Stimulated activated CD4-positive, alpha-beta T cell treated with anti-CD3 and anti-CD28 coated beads, Interleukin-1b, Interleukin-23, amount 100 ng/mL, for 4 hours (primary cell): Measurements from ENCODE around the gene TRAPPC1.

Source experiments
- DNase-seq, 2 donors: peaks; one replicate each; pipeline ENCODE4 v3.0.0-alpha.2; 2020; ENCODE audit warnings: low read depth in 2 of 2

TRAPPC1 gene

DNA sequence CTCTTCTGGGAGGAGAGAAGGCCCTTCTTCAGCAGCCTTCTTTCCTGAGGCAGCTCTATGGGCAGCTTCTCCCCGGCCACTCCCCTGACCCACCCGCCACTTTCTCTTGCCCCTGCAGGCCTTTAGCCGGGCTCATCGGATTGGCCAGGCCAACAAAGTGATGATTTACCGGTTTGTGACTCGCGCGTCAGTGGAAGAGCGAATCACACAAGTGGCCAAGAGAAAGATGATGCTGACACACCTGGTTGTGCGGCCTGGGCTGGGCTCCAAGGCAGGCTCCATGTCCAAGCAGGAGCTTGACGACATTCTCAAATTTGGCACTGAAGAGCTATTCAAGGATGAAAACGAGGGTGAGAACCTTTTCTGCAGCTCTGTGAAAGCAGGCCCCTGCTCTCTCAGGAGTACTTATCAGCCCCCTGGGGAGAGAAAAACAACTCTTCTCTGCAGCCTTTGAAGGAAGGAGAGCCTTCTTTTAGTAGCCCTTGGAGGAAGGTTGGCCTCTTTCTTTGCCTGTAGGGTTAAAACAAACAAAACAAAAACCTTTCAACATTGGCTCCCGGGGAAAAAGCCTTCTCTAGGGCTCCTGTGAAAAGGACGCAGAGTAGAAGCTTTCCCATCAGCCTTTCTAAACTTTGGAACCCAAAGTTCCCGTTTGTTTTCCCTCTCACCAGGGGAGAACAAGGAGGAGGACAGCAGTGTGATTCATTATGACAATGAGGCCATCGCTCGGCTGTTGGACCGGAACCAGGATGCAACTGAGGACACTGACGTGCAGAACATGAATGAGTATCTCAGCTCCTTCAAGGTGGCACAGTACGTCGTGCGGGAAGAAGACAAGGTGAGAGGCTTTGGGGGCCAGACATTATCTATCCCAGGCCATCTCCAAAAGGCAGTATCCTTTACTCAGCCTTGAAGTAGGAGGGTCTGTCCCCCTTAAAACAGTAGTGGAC is 28.3 kb downstream of the TRAPPC1 start:
- no peak for DNase-seq

DNA sequence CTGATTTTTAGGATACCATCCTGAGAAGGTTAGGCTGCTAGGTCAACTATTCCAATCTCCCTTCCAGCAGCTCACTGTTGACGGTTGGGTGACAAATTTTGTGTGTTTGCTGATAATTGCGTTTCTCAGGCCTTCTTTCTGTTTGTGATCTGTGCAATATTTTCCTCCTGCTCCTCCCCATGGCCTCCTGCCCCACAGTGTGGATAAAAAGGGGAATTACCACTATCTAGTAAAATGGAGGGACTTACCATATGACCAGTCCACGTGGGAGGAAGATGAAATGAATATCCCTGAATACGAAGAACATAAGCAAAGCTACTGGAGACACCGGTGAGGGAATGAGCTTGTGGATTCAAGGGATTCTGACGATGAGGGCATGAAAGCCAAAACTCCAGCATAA is 34.0 kb downstream of the TRAPPC1 start:
- no peak for DNase-seq

DNA sequence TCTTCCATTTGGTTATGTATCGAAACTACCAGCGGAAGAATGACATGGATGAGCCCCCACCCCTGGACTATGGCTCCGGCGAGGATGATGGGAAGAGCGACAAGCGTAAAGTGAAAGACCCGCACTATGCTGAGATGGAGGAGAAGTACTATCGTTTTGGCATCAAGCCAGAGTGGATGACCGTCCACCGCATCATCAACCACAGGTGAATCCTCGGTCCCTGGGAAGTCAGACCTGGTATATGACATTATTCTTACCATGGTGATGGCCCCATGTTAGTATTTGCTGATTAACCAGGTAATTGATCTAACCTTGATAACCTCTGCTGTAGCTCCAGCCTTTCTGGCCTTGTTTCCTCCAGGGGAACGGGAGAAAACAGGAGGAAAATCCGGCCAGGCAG is 34.7 kb downstream of the TRAPPC1 start:
- DNase-seq, result no peak

DNA sequence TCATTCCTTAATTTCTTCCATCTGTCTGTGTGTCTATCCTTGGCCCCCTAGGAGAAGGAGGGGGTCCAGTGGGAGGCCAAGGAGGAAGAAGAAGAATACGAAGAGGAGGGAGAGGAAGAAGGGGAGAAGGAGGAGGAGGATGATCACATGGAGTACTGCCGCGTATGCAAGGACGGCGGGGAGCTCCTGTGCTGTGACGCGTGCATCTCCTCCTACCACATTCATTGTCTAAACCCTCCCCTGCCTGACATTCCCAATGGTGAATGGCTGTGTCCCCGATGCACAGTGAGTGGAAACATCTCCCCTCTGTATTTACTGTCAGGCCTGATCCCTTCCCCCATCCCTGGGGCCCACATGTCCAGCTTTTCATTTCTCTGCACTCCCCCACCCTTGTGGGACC is 36.9 kb downstream of the TRAPPC1 start:
- DNase-seq, result no peak

DNA sequence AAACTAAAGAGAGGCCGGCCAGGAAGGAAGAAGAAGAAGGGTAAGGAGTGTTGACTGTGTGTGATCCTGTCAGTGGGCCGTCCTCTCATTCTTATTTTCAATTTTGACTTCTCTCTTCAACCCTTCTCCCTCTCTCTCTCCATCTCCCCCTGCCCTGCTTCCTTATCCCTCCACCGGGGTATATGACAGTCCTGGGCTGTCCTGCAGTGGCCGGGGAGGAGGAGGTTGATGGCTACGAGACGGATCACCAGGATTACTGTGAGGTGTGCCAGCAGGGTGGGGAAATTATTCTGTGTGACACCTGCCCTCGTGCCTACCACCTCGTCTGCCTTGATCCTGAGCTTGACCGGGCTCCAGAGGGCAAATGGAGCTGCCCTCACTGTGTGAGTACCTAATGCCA is 37.5 kb downstream of the TRAPPC1 start:
- no peak for DNase-seq

DNA sequence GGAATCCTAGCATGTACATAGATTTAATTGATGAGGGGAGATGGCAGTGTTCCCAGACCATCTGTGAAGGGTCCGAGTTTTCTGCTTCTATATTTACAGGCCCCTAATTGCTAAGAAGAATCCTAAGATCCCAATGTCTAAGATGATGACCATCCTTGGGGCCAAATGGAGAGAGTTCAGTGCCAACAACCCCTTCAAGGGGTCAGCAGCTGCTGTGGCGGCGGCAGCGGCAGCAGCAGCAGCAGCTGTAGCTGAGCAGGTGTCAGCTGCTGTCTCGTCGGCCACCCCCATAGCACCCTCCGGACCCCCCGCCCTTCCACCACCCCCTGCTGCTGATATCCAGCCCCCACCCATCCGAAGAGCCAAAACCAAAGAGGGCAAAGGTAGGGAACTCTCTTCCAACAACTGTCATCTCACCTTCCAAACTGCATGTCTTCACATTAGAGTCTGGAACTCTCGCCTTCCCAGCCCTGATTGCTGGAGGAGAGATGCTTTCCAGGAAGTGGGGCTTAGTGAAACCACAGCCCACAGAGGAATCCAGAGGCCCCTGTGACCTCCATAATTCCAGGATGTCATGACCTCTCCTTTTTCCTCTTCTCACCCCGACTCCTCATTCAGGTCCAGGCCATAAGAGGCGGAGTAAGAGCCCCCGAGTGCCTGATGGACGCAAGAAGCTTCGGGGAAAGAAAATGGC is 38.4 kb downstream of the TRAPPC1 start:
- no peak for DNase-seq

DNA sequence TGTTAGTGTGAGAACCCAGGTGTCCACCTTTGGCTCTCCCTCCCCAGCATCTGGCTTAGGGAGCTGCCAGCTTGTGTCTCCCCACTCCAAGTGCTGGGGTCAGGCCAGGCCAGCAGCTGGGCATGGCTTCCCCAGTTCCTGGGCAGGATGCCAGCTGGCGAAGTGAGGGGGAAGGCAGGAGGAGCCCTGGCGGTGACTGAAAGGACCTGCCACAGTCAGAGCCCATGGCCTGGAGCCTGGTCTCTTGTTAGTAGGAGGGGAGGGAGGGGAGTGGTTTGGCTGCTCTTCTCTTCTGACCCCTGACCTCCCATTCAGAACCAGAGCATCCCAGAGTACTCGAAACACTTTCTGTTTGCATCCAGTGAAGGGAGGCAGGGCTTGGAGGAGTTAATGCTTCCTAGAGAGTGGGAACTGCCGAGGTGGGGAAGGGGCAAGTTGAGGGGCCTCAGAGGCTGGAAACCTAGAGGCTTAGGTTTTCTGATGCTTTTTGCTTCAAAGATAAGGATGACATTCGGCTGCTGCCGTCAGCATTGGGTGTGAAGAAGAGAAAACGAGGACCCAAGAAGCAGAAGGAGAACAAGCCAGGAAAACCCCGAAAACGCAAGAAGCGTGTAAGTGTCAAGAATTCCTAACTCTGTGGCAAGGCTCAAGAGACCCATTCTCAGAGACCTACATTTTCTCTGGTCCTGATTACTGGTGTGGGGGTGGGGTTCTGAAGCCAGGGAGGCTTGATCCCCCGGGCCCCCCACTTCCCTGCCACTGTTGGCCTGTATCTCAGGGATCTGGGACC is 42.4 kb downstream of the TRAPPC1 start:
- DNase-seq, result no peak

DNA sequence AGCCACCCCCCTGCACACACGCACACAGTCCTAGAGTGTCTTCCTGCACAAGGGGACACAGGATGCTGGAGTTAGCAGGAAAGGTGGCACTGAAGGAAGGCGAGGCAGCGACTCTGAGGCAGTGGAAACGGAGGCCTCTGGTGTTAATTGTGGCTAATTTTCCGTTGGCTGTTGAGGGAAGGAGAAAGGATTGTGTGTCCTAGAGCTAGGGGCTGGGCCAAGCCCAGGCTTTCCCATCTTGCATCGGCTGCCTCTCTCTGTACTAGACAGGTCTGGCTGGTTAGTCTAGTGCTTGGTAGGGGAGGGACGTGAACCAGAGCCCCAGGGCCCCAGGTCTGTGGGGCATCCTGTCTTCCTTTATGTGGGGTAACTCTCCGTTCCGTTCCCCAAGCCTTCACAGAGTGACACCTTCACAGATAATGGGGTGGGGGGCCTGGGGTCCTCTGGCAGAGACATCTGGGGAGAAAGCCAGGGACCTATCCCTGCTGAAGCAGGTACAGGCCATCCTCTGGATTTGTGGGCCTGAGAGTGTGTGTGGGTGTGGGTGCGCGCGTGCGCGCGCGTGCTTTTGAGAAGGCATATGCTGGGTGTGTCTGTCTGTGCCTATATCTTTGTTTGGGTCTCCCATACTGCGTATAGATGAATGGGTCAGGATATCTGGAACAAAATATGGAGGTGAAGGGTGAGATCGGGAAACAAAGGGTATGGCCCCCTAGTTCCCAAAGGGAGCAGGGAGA is 43.4 kb downstream of the TRAPPC1 start, which contains the start of gene CHD3:
CHD3 (plus strand) TSS at position 606 of the 737 bp plus-strand sequence. CDS start 212 bp downstream, outside the sequence.
- peak; percentile 33 to 60 for DNase-seq

DNA sequence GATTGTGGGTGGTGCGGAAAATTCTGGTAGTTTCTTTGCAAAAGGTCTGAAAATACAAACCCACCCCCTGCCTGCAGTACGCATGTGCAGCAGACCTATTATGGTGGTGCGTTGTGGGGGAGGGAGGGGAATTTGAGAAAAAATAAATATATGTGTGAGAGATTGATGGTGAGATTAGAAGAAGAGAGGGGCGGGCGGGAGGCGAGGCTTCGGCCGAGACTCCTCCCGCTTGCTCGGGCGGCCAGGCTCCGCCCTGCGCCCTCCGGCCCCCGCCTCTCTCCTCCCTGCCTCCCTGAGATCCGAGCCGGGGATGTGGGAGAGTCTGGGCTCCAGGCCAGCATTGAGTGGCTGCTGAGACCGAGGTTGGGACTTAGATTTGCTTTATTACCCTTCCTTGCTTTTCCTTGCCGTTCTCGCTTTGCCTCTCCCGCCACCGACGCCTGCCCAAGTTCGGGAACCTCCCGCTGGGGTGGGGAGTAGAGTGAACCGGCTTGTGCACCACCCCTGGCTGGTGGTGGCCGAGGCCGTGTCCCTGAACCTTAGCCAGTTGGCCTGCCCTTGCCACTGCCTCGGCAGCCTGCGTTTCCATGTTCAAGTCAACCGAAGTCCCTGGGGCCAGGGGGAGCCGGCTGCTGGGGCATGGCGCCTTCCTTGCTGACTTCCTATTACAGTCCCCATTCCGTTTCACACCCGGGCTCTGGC is 44.1 kb downstream of the TRAPPC1 start:
- peak; percentile 77 to 85 for DNase-seq

DNA sequence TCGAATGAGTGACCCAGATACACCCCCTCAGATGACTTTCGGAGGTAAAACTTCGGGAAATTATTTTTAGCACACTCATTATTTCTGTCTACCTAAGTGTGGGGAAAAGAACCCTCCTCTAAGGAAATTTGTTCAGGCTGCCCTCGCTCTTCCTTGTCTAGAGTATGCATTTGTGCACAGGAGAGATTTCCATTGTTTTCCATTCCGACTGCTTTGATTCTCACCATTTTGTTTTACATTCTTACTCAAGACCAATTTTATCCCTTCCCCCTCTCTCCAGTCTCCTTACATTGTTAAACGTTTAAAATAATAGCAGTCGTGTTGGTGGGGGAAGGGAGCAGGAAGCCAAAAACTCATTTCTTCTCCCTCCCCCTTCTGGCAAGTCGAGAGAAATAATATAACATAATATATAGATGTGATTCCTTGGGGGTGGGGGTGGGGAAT is 44.7 kb downstream of the TRAPPC1 start:
- DNase-seq, result no peak

DNA sequence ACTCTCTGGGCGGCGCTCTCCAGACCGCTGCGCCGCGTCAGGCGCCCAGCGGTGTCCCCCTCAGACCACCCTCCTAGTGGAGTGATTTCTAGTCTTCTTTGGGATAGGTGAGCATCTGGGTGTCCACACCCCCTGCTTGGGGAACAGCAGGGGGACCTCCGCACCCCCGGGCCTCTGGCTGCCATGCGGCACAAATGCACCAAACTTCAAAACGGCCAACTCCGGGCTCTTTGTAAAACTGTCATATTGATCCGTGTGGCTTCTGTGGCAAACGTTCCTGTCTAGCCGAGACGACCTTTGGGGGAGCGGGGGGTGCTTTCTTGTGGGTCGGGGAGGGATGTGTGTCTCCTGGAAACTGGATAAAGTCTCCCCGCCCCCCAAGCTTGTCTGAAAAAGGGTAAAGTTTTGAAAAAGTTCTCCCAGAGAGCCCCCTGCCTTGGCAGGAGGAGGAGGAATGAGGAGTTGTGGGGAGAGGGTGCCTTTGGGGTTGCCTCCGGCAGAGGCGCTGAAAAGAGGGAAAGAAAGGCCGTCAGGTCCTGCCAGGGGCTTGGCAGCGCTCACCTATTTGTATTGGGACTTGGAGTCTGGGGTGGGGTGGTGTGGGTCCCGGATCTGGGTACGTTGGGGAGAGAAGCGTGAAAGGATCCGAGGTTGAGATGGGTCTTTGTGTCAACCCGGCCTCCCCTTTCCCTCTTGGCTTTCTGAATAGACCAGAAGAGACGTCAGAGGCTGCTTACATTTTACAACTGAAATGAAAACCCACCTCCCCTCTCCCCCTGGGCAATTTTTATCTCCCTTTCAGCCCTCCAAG is 45.3 kb downstream of the TRAPPC1 start:
- peak; percentile 31 to 37 for DNase-seq

DNA sequence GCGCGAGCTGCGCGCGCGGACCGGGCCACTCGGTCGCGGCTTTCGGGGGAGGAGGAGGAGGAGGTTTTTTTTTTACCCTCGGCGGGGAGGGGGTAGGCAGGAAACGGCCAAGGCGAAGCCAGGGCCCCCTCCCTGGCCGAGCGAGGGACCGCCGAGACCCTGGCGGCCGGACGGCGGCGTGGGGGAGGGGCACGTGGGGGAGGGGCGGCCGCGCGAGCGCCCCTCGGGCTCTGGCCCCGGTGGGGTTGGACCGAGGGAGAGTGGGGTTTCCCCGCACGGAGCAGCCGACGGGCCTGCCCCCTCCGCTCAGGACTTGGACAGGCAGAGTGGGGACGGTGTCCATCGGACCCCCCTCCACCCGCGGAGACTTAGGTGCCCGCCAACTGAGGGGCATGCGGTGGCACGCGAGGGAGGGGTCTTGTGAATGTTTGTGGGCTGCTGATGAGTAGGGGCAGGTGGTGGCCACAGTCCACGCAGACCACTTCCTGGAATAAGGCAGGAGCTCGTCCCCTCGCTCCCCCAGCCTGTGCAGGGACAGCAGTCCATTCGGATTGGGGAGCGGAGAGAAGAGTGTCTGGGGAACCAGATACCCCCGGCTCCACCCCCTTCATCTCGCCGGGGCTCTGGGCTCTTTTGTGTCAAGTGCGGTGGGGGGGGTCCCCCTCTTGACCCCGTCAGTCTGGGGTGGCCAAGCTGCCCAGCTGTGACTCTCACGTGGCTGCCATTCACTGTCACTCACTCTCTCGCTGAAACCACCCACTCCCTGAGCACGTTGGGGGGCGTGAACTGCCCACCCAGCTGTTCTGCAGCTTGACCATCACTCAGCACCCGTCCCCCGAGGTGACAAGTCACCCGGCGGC is 46.1 kb downstream of the TRAPPC1 start:
- peak; percentile 19 to 45 for DNase-seq

DNA sequence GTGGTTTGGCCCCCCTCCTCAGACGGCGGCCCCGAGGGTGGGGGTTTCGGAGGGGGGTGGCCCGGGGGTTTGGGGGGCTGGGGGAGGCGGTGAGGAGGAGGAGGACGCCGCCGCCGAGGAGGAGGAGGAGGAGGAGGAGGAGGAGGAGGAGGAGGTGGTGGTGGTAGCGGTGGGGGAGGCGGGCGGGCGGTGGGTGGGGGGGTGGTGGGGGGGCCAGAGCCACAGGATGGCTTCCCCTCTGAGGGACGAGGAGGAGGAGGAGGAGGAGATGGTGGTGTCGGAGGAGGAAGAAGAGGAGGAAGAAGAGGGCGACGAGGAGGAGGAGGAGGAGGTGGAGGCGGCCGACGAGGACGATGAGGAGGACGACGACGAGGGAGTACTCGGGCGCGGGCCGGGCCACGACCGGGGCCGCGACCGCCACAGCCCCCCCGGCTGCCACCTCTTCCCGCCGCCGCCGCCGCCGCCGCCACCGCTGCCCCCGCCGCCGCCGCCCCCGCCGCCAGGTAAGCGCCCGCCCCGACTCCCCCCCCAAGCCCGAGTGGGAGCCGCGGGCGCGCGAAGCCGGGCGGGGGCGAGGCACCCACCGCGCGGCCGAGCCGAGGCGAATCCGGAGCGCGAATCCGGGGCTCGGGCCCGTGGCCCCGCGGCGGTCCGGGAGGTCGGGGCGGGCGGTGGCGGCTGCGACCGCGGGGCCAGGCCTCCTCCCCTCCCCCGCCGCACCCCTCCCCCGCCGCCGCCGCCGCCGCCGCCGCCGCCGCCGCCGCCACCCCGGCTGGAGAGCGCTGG is 47.0 kb downstream of the TRAPPC1 start:
- DNase-seq, result peak; percentile 44 to 45

DNA sequence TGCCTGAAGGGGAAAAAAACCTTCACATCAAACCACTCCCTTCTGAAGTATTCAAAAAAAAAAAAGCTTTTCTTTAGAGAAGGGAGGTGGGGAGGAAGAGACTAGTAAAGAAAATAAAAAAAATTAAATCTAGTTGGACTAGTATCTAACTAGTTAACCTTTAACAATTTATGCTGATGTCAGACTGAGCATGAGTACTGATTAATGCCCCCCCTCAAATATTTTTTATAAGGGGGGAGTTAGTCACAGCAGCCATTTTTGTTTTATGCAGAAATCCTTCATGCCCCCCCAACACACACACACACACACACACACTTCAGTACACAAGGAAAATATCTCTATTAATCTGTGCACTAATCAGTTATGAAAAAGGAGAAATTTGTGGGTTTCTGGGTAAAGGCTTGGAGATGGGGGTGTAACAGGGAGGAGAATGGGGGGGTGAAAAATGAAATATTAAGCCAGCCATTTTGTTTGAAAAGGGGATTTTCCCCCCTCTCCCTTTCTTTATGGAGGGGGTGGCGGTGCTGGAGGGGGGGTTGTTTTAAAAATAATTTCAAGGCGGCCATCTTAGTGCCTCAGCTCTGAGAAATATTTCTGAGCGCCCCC is 47.9 kb downstream of the TRAPPC1 start:
- no peak for DNase-seq

DNA sequence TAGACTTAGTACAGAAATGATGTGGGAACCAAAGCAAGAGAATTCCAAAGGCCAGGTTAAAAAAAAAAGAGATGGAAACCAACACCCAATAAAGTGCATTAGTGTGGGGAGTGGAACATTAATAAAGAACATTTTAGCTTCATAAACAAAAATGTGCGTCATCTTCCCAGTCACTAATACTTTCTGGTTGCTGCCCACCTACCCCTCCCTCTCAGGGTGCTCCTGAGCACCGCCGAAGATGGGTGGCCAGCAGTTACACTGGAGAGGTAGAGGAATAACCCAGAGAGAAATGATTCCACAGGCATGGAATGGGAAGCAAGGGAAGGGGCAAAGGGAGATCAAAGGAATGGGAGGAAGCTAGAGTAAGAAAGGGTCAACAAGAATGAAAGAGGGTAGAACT is 49.1 kb downstream of the TRAPPC1 start:
- DNase-seq, result no peak

DNA sequence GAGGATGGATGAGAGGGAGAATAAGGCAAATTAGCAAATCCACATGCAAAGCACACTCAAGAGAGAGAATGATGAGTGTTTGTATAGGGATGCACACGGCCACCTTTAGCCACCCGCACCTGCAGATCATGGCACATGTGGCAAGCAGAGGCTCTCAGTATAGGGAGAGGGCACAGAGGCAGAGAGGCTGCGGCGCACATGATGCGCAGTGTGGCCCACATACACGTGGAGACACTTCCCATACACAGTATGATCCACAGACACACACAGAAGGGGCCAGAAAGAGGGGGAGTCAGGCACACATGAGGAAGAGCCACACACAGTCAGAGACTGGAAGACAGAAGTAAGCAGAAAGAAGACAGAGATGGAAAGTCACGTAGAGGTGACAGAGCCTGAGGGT is 49.7 kb downstream of the TRAPPC1 start:
- no peak for DNase-seq

DNA sequence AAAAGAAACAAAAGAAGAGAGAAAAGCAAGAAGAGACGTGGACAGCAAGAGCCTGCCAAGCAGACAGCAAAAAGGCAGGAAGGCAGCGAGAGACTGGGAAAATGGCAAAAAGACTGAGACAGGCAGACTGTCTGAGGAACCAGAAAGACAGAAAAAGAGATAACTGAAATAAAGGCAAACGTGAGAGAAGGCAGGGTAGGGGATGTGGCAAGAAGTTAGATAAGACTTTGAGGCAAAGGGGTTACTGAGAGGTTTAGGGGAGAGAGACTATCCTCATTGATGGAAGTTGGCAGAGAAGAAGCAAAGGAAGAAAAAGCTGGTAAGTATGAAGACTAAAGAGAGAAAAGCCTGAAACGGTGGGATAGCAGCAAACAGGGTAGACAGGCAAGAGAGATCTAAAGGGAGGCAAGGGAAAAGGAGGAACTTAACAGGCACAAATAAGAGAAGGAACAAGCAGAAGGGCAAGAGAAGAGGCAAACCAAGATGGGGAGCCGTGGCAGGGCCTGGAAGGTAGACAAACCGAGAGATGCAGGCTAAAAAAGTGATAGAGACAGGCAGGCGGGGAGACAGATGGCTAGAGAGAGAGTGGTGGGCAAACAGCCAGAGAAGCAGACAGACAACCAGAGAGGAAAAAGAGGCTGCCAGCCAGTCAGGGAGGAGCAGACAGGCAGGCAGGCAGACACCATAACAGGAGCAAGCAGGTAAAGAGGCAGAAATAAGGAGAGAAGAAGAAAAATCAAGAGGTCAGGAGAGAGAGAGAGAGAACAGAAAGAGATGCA is 50.3 kb downstream of the TRAPPC1 start:
- DNase-seq, result no peak
